IMR-90 (cell line): Measurements from ENCODE around the gene CD248. TPM values are rescaled to one million over a fixed set of nuclear protein-coding genes. Genes with fewer than 3 reads are reported as not detected.

Source experiments
- ATAC-seq: fragments of 200-7000 bp; cut with Tn5 transposase; 2 replicates; pipeline ENCODE4 v1.9.1; 2020; ENCODE audit warnings: low read depth, mild to moderate bottlenecking, moderate library complexity
- BruUV-seq: library from RNA; stranded (reverse); fragments of 400-500 nt; replicated peaks from 2 replicates; lab custom pipeline; 2021; lab: Mats Ljungman, UMichigan
- CTCF ChIA-PET: fragments of 300-600 bp; formaldehyde crosslinking; extraction: SDS; loops from one replicate; lab custom pipeline; 2021; ENCODE audit warnings: antibody characterized with exemption; lab: Yijun Ruan, JAX
- POLR2A ChIA-PET: fragments of 300-600 bp; sonication (Branson Sonifier 250); formaldehyde crosslinking; loops from one replicate; lab custom pipeline; 2022; ENCODE audit warnings: antibody characterized with exemption; ENCODE audit not compliant: unreplicated experiment; lab: Charles Lee
- DNase-seq: peaks from one replicate; pipeline ENCODE4 v3.0.0; 2013
- H2AFZ ChIP-seq: replicated peaks from 2 replicates; pipeline ENCODE3; 2013; ENCODE audit warnings: low read length, mild to moderate bottlenecking; ENCODE audit not compliant: poor library complexity
- H2AK5ac ChIP-seq: 2 replicates; pipeline ENCODE4 v1.6.1; 2013; ENCODE audit warnings: low read depth, low read length, inconsistent platforms
- H2AK9ac ChIP-seq: replicated peaks from 2 replicates; pipeline ENCODE3; 2013; ENCODE audit warnings: mild to moderate bottlenecking, low read depth, low read length, moderate library complexity; ENCODE audit not compliant: poor library complexity
- H2BK120ac ChIP-seq: 2 replicates; pipeline ENCODE4 v1.6.1; 2013; ENCODE audit warnings: low read depth, low read length, inconsistent platforms
- H2BK15ac ChIP-seq: 3 replicates; pipeline ENCODE4 v1.6.1; 2013; ENCODE audit warnings: low read depth, low read length, inconsistent platforms
- H2BK20ac ChIP-seq: 2 replicates; pipeline ENCODE4 v1.6.1; 2013; ENCODE audit warnings: low read depth, mild to moderate bottlenecking, inconsistent platforms, low read length, moderate library complexity
- H2BK5ac ChIP-seq: 2 replicates; pipeline ENCODE4 v1.6.1; 2013; ENCODE audit warnings: mild to moderate bottlenecking, low read depth, low read length, inconsistent platforms; ENCODE audit not compliant: poor library complexity, severe bottlenecking
- H3K14ac ChIP-seq: replicated peaks from 2 replicates; pipeline ENCODE4 v1.6.1; 2013; ENCODE audit warnings: low read depth, low read length, inconsistent platforms
- H3K18ac ChIP-seq: 2 replicates; pipeline ENCODE4 v1.6.1; 2013; ENCODE audit warnings: low read depth, low read length, control low read depth
- H3K23ac ChIP-seq: 2 replicates; pipeline ENCODE4 v1.6.1; 2013; ENCODE audit warnings: low read depth, low read length, inconsistent platforms
- H3K27ac ChIP-seq: 2 replicates; pipeline ENCODE4 v1.5.1; 2013; ENCODE audit warnings: mild to moderate bottlenecking, control low read depth, low read length; ENCODE audit not compliant: insufficient read depth
- H3K27me3 ChIP-seq: 2 replicates; pipeline ENCODE4 v1.6.1; 2013; ENCODE audit warnings: low read length; ENCODE audit not compliant: control insufficient read depth, insufficient read depth
- H3K36me3 ChIP-seq: 2 replicates; pipeline ENCODE4 v1.6.1; 2013; ENCODE audit warnings: low read length, mixed read lengths; ENCODE audit not compliant: control insufficient read depth, insufficient read depth
- H3K4ac ChIP-seq: 2 replicates; pipeline ENCODE4 v1.6.1; 2013; ENCODE audit warnings: low read depth, low read length, inconsistent platforms
- H3K4me1 ChIP-seq: 2 replicates; pipeline ENCODE4 v1.6.1; 2013; ENCODE audit warnings: low read length, mixed read lengths; ENCODE audit not compliant: control insufficient read depth, insufficient read depth
- H3K4me2 ChIP-seq: 2 replicates; pipeline ENCODE4 v1.6.1; 2013; ENCODE audit warnings: low read depth, mild to moderate bottlenecking, control low read depth, low read length, moderate library complexity
- H3K4me3 ChIP-seq: 2 replicates; pipeline ENCODE4 v1.5.1; 2013; ENCODE audit warnings: low read depth, mild to moderate bottlenecking, control low read depth, low read length, moderate library complexity; ENCODE audit not compliant: insufficient read depth
- H3K56ac ChIP-seq: 2 replicates; pipeline ENCODE4 v1.6.1; 2013; ENCODE audit warnings: low read length, inconsistent platforms; ENCODE audit not compliant: insufficient read depth; ENCODE audit errors: extremely low read depth
- H3K79me1 ChIP-seq, 2 experiments: 2 replicates each; pipeline ENCODE4 v1.6.1; 2013; ENCODE audit warnings: low read length in 2 of 2, inconsistent platforms in 1 of 2, low read depth in 1 of 2
- H3K9ac ChIP-seq: 2 replicates; pipeline ENCODE4 v1.6.1; 2013; ENCODE audit warnings: low read depth, low read length, control low read depth
- H3K9me1 ChIP-seq: 2 replicates; pipeline ENCODE4 v1.6.1; 2013; ENCODE audit warnings: low read length, inconsistent platforms; ENCODE audit not compliant: insufficient read depth
- H3K9me3 ChIP-seq: 2 replicates; pipeline ENCODE4 v1.6.1; 2013; ENCODE audit warnings: low read length; ENCODE audit not compliant: control insufficient read depth, insufficient read depth
- H4K20me1 ChIP-seq: 2 replicates; pipeline ENCODE4 v1.6.1; 2013; ENCODE audit warnings: low read length, inconsistent platforms; ENCODE audit not compliant: insufficient read depth
- H4K5ac ChIP-seq: 2 replicates; pipeline ENCODE4 v1.6.1; 2013; ENCODE audit warnings: mild to moderate bottlenecking, low read depth, low read length, control low read depth
- H4K8ac ChIP-seq, 2 experiments: 2 replicates each; pipeline ENCODE4 v1.6.1; 2013; ENCODE audit warnings: low read depth in 2 of 2, low read length in 2 of 2, control low read depth in 1 of 2, inconsistent platforms in 1 of 2
- H4K91ac ChIP-seq: 2 replicates; pipeline ENCODE4 v1.6.1; 2013; ENCODE audit warnings: low read depth, low read length, inconsistent platforms; ENCODE audit not compliant: insufficient read depth
- CHD1 ChIP-seq: IDR thresholded peaks from 2 replicates; pipeline ENCODE4 v1.6.1; 2012; ENCODE audit warnings: low read depth, low read length, improper control_type of control experiment
- MAFK ChIP-seq: IDR thresholded peaks from 2 replicates; pipeline ENCODE4 v1.6.1; 2012; ENCODE audit warnings: low read depth, low read length, improper control_type of control experiment
- MXI1 ChIP-seq: IDR thresholded peaks from 2 replicates; pipeline ENCODE4 v1.6.1; 2012; ENCODE audit warnings: low read depth, mild to moderate bottlenecking, low read length, moderate library complexity, borderline replicate concordance
- NFE2L2 ChIP-seq: fragments of 150-350 bp; IDR thresholded peaks from 2 replicates; pipeline ENCODE4 v1.6.1; 2016; ENCODE audit warnings: low read depth, mild to moderate bottlenecking, low read length
- RAD21 ChIP-seq: IDR thresholded peaks from 2 replicates; pipeline ENCODE4 v1.6.1; 2012; ENCODE audit warnings: low read length, improper control_type of control experiment
- RFX5 ChIP-seq: IDR thresholded peaks from 2 replicates; pipeline ENCODE4 v1.8.0; 2012; ENCODE audit warnings: low read depth, mild to moderate bottlenecking, low read length, moderate library complexity
- SMC3 ChIP-seq: fragments of 150-350 bp; IDR thresholded peaks from 2 replicates; pipeline ENCODE4 v1.6.1; 2016; ENCODE audit warnings: low read depth, mild to moderate bottlenecking, antibody characterized with exemption, low read length, moderate library complexity
- USF2 ChIP-seq: fragments of 150-350 bp; IDR thresholded peaks from 2 replicates; pipeline ENCODE4 v1.6.1; 2017; ENCODE audit warnings: mild to moderate bottlenecking, antibody characterized with exemption, low read length, low read depth
- WGBS, 2 experiments: methylation state at CpG; one replicate each; pipeline versions ENCODE4 v1.1.5 to v1.1.7; 2013; ENCODE audit warnings: missing lambda C conversion rate in 2 of 2; ENCODE audit not compliant: insufficient read length in 1 of 2; ENCODE audit errors: extremely low coverage in 2 of 2; 5-methylcytosine and 5-hydroxymethylcytosine counted together
- dilution Hi-C: fragments of 300-500 bp; cut with HindIII; formaldehyde crosslinking; loops from one replicate; pipeline ENCODE4 v1.14.3; 2018; ENCODE audit warnings: low sequenced_read_pairs; ENCODE audit not compliant: unreplicated experiment
- in situ Hi-C: fragments of 300-500 bp; cut with MboI; formaldehyde crosslinking; loops from 3 replicates; pipeline ENCODE4 v1.14.3; 2019; ENCODE audit warnings: low sequenced_read_pairs, inconsistent platforms, mixed read lengths
- intact Hi-C: fragments of 100-400 bp; cut with micrococcal nuclease; formaldehyde crosslinking; loops from 2 replicates; pipeline ENCODE4 v1.10.0; 2022
- polyA plus RNA-seq, 3 experiments: library from polyadenylated mRNA; depleted of rRNA; stranded (reverse); fragments of >200 nt; gene quantifications; 2 replicates each; pipeline ENCODE4 v1.2.3, GENCODE V29; 2012; ENCODE audit warnings: low replicate concordance in 1 of 3
- total RNA-seq: library from RNA; depleted of rRNA; stranded (reverse); fragments of >200 nt; gene quantifications from 2 replicates; pipeline ENCODE4 v1.2.3, GENCODE V29; 2012
- TF ChIP-seq, protein P1 (sequence below): conservative IDR thresholded peaks from 2 replicates; pipeline ENCODE4 v1.5.1; 2012; ENCODE audit warnings: mild to moderate bottlenecking, low read depth, low read length, improper control_type of control experiment

CD248 gene
- total and polyA plus RNA-seq, 2 of the 4 experiments (the other 2 are of a cell fraction): 19.5 to 223 TPM

- TF ChIP-seq USF2 (no peak), RAD21 (no peak)
Measured at GRCh38 chr11:66346476-66347424, 29.9 kb upstream of the CD248 start (continued).

DNA sequence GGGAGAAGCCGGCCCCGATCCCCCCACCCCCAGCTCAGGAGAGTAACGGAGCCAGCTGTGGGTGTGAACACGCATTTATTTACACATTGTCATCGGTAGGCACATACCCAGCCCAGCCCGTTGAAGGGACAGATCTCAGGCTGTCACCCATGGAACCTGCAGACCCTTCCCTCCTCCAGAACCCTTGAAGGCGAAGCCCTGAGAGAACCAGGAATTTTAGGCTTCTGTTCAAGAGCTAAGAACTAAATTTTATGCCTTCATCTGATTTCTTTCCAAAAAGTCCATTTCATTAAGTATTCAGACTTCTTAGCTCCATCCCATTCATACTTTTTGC lies 28.4 kb upstream of the CD248 start:
- intact Hi-C loops: no loop called here
- Histone ChIP-seq H3K4ac (peak overlapping the region; percentile 54), H3K9me1 (peaks cover 12% of the 10 kb centered on the region; the same call in 1 of the 2 replicates), H3K18ac (no peak overlapping the region), H2BK20ac (no peak overlapping the region), H3K14ac (peak overlapping the region; percentile 87), H3K79me1 (peaks cover 28 to 59% of the 10 kb centered on the region in 2 experiments), H4K20me1 (peaks cover 17% of the 10 kb centered on the region), H3K4me3 (peak overlapping the region; percentile 85), H3K23ac (0 out of 2 replicates have a peak overlapping the region, but pooled peaks have one; percentile 14), H2AFZ (peak overlapping the region; percentile 96), H2AK9ac (peak overlapping the region; percentile 97), H3K27ac (peak overlapping the region; percentile 60), H4K91ac (peak overlapping the region; percentile 48; the same call in 1 of the 2 replicates), H2BK15ac (no peak overlapping the region), H3K56ac (no peak overlapping the region), H3K27me3 (no peaks in the 10 kb centered on the region), H2AK5ac (no peak overlapping the region), H3K4me2 (peak overlapping the region; percentile 57), H3K9ac (peak overlapping the region; percentile 73), H3K36me3 (peaks cover 16% of the 10 kb centered on the region), H4K8ac (peak overlapping the region; percentile 75 to 98), H3K4me1 (peaks cover 12% of the 10 kb centered on the region), H2BK5ac (no peak overlapping the region), H4K5ac (peak overlapping the region; percentile 94), H3K9me3 (no peaks in the 10 kb centered on the region), H2BK120ac (peak overlapping the region; percentile 29; the same call in 1 of the 2 replicates)
- ATAC-seq: peak; percentile 0; the same call in 1 of the 2 replicates
- WGBS, 2 experiments: 13% methylated on average over 3 of the region's 7 CpGs; no CpG with 5 or more reads in 1 of the 2 experiments
- in situ Hi-C loops: no loop called here
- CTCF ChIA-PET: interaction anchor here (0.7 to 1.8 kb wide), 3 partner anchors 9 to 34 kb away, joined by 4 to 6 read pairs (median 5); partner anchors contain the start of gene RIN1
- POLR2A ChIA-PET: no interaction called here
- DNase-seq: no peak
- BruUV-seq: no TSS peak
- dilution Hi-C loops: no loop called here
- TF ChIP-seq SMC3: no peak
- TF ChIP-seq NFE2L2: no peak
- TF ChIP-seq RFX5: no peak
- no peak for TF ChIP-seq MXI1
- TF ChIP-seq, protein P1, sequence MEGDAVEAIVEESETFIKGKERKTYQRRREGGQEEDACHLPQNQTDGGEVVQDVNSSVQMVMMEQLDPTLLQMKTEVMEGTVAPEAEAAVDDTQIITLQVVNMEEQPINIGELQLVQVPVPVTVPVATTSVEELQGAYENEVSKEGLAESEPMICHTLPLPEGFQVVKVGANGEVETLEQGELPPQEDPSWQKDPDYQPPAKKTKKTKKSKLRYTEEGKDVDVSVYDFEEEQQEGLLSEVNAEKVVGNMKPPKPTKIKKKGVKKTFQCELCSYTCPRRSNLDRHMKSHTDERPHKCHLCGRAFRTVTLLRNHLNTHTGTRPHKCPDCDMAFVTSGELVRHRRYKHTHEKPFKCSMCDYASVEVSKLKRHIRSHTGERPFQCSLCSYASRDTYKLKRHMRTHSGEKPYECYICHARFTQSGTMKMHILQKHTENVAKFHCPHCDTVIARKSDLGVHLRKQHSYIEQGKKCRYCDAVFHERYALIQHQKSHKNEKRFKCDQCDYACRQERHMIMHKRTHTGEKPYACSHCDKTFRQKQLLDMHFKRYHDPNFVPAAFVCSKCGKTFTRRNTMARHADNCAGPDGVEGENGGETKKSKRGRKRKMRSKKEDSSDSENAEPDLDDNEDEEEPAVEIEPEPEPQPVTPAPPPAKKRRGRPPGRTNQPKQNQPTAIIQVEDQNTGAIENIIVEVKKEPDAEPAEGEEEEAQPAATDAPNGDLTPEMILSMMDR: no peak
- TF ChIP-seq USF2: no peak
- TF ChIP-seq MAFK: no peak
- TF ChIP-seq RAD21: no peak
- no peak for TF ChIP-seq CHD1
